ENCODE measurements around the gene UCK2. TPM values are rescaled to one million over a fixed set of nuclear protein-coding genes. Genes with fewer than 3 reads are reported as not detected.
A peak's percentile ranks its signal among the peaks of the same experiment; 100 is the strongest.

Gene UCK2
- total and polyA plus RNA-seq, 9 of the 15 experiments (the other 6 are each of a cell fraction or from before 2014, with no cell fraction given) = 71.6 to 145 (median 95.8) TPM

DNA sequence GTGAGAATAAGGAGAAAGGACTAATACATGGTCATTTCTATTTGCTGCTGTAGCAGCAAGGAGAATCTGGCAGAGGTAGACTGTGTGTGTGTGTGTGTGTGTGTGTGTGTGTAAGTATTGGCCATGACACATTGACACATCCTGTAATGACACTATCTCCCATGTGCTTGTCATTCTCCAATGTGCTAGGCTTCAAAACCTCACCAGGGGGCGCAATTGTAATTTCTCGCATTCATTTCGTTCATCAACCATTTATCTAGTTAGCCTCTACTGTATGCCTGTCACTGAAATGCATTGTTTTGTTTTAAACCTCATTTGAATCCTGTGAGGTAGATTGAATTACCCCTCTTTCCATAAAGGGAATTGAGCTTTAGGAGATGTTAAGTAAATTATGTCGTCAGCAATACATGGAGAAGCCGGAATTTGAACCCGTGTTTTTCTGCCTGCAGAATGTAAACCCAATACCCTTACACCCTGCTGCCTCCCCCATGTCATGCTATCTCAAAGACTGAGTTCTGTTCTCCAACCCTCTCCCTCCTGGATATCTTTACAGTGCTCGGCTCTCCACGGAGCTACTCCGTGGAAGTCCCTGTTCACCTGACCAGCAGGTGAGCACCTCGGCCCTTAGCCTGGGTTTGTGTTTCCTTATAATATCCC is 100.8 kb downstream of the UCK2 start (continued):
- TF ChIP-seq, protein P1, sequence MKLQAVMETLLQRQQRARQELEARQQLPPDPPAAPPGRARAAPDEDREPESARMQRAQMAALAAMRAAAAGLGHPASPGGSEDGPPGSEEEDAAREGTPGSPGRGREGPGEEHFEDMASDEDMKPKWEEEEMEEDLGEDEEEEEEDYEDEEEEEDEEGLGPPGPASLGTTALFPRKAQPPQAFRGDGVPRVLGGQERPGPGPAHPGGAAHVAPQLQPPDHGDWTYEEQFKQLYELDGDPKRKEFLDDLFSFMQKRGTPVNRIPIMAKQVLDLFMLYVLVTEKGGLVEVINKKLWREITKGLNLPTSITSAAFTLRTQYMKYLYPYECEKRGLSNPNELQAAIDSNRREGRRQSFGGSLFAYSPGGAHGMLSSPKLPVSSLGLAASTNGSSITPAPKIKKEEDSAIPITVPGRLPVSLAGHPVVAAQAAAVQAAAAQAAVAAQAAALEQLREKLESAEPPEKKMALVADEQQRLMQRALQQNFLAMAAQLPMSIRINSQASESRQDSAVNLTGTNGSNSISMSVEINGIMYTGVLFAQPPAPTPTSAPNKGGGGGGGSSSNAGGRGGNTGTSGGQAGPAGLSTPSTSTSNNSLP (IDR thresholded peaks at IDR 0.05; ENCODE audit: borderline replicate concordance, low read depth, low read length) = peak; percentile 89; the same call in 1 of the 2 replicates
- TF ChIP-seq RAD21 (CRISPR knock-in tag; conservative IDR thresholded peaks at IDR 0.05 in 1 of 2, IDR thresholded peaks at IDR 0.05 in 1 of 2) (peak; percentile 72 to 90), ZNF668 (CRISPR knock-in tag; IDR thresholded peaks at IDR 0.05) (no peak), MEIS2 (IDR thresholded peaks at IDR 0.05; ENCODE audit: partially characterized antibody) (peak; percentile 61)

DNA sequence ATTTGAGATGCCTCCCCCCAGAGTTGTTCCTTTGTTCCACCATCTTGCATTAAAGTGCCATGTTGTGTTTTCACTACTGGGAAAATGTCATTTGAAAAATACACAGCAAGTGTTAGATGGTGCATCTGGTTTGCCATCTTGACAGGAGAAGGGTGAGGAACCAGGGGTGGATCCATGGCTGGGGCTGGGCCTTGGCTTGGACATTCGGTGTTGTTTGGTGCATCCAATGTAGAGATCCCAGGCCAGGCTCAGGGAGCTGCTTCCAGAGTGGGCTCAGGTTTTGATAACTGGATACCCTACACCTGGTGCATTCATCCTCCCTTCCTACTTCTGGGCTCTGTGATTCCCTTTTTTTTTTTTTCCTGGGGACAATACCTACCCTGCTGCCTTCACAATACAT is 103.5 kb downstream of the UCK2 start:
- in situ Hi-C loops (cut with MboI) = no loop called here
- H3K27me3 ChIP-seq (ENCODE audit: control insufficient read depth in 2 of 2, insufficient read depth in 2 of 2, low read length in 2 of 2) = peaks cover 18 to 21% of the 10 kb centered on the region in 2 experiments; a peak in 4 of 5 replicates
- CTCF ChIA-PET (ENCODE audit: low intra/inter-chr PET ratio) = no interaction called here
- TF ChIP-seq CTBP1 (IDR thresholded peaks at IDR 0.05; ENCODE audit: borderline replicate concordance) (no peak), NFRKB (IDR thresholded peaks at IDR 0.05; ENCODE audit: low read depth) (no peak), HDGF (IDR thresholded peaks at IDR 0.05) (no peak), FOXK2 (conservative IDR thresholded peaks at IDR 0.05 in 1 of 2, IDR thresholded peaks at IDR 0.05 in 1 of 2; ENCODE audit: low read depth in 2 of 2) (no peak), ZNF174 (CRISPR knock-in tag; IDR thresholded peaks at IDR 0.05) (no peak), ZNF431 (CRISPR knock-in tag; IDR thresholded peaks at IDR 0.05) (no peak), ZNF41 (CRISPR knock-in tag; conservative IDR thresholded peaks at IDR 0.05) (no peak), SMARCE1 (IDR thresholded peaks at IDR 0.05) (no peak), ZFX (CRISPR knock-in tag; IDR thresholded peaks at IDR 0.05) (no peak), ILF3 (IDR thresholded peaks at IDR 0.05; ENCODE audit: borderline replicate concordance) (no peak), BDP1 (IDR thresholded peaks at IDR 0.05; ENCODE audit: insufficient read depth, insufficient read length) (no peak)
- TF ChIP-seq, protein P2, sequence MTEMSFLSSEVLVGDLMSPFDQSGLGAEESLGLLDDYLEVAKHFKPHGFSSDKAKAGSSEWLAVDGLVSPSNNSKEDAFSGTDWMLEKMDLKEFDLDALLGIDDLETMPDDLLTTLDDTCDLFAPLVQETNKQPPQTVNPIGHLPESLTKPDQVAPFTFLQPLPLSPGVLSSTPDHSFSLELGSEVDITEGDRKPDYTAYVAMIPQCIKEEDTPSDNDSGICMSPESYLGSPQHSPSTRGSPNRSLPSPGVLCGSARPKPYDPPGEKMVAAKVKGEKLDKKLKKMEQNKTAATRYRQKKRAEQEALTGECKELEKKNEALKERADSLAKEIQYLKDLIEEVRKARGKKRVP (CRISPR knock-in tag; IDR thresholded peaks at IDR 0.05) = no peak
- TF ChIP-seq, protein P3, sequence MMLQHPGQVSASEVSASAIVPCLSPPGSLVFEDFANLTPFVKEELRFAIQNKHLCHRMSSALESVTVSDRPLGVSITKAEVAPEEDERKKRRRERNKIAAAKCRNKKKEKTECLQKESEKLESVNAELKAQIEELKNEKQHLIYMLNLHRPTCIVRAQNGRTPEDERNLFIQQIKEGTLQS (IDR thresholded peaks at IDR 0.05) = no peak
- TF ChIP-seq, protein P3 (CRISPR knock-in tag; conservative IDR thresholded peaks at IDR 0.05) = no peak

More for the DNA sequence above, 103.5 kb downstream of the UCK2 start:
- H3K9me1 ChIP-seq (ENCODE audit: control insufficient read depth, insufficient read depth, low read length) = peaks cover 3% of the 10 kb centered on the region
- no peaks in the 10 kb centered on the region for H3K36me3 ChIP-seq (ENCODE audit: control insufficient read depth, insufficient read depth, low read length)
- H4K20me1 ChIP-seq (replicated peaks; ENCODE audit: control insufficient read depth, insufficient read depth, low read length) = no peaks in the 10 kb centered on the region
- no peak overlapping the region for H3K4me2 ChIP-seq (ENCODE audit: insufficient read depth, low read length)
- 0% methylated on average over 1 of the region's 1 CpG for WGBS (ENCODE audit: insufficient coverage, low coverage, missing lambda C conversion rate)
- intact Hi-C loops (cut with micrococcal nuclease) = no loop called here
- H3K9me3 ChIP-seq (replicated peaks; ENCODE audit: control insufficient read depth, insufficient read depth, low read depth, low read length) = no peaks in the 10 kb centered on the region
- no peak overlapping the region for H3K9ac ChIP-seq (ENCODE audit: insufficient read depth in 1 of 2, low read depth in 2 of 2, low read length in 2 of 2)
- no peak overlapping the region for H3K27ac ChIP-seq (ENCODE audit: extremely low read depth, low read depth, low read length)
- DNase-seq (ENCODE audit: extremely low read depth in 1 of 4, low spot score in 3 of 4) = no peak
- POLR2A ChIA-PET = no interaction called here
- H3K4me3 ChIP-seq = no peak overlapping the region
- peaks cover 0 to under 1% of the 10 kb centered on the region in 2 experiments; a peak in 1 of 5 replicates for H3K4me1 ChIP-seq (replicated peaks in 1 of 2; ENCODE audit: control insufficient read depth in 2 of 2, insufficient read depth in 2 of 2, low read length in 2 of 2)
- BruUV-seq (replicated peaks) = no TSS peak
- no peaks in the 10 kb centered on the region for H3K79me2 ChIP-seq (ENCODE audit: control insufficient read depth, insufficient read depth, low read length)
- no peak for FAIRE-seq
- no peak overlapping the region for H2AFZ ChIP-seq (ENCODE audit: low read depth, low read length)
- no peak for ATAC-seq

Data from K562 (cell line).